GM23338 (cell line): ENCODE measurements around the gene CPTP.

Source experiments
- CREB1 ChIP-seq: fragments of 250-450 bp; sonication (Bioruptor Pico); IDR thresholded peaks from 2 replicates; pipeline ENCODE4 v1.5.0; 2020; ENCODE audit warnings: low read depth, mild to moderate bottlenecking, moderate library complexity
- CTCF ChIP-seq, 2 experiments: fragments of 200-600 bp in 1 of 2; sonication (generic) in 1 of 2; conservative IDR thresholded peaks; 2 replicates each; pipeline versions ENCODE4 v1.5.1 to v1.6.1; 2016 to 2017; ENCODE audit warnings: antibody characterized with exemption in 2 of 2, low read depth in 2 of 2, mild to moderate bottlenecking in 2 of 2, moderate library complexity in 1 of 2
- EZH2 ChIP-seq: fragments of 200-600 bp; sonication (generic); IDR thresholded peaks from one replicate; pipeline ENCODE4 v1.8.0; 2017; ENCODE audit warnings: antibody characterized with exemption, mild to moderate bottlenecking, low read depth; ENCODE audit not compliant: unreplicated experiment
- EZH2phosphoT487 ChIP-seq: fragments of 200-600 bp; sonication (generic); IDR thresholded peaks from one replicate; pipeline ENCODE4 v1.8.1; 2018; ENCODE audit warnings: antibody characterized with exemption; ENCODE audit not compliant: unreplicated experiment
- NANOG ChIP-seq: IDR thresholded peaks from 2 replicates; pipeline ENCODE4 v1.6.1; 2016; ENCODE audit warnings: antibody characterized with exemption, borderline replicate concordance
- POLR2AphosphoS5 ChIP-seq: IDR thresholded peaks from 2 replicates; pipeline ENCODE4 v1.6.1; 2016; ENCODE audit warnings: antibody characterized with exemption, low read depth
- REST ChIP-seq: IDR thresholded peaks from one replicate; pipeline ENCODE4 v1.6.1; 2018; ENCODE audit warnings: antibody characterized with exemption; ENCODE audit not compliant: unreplicated experiment
- ZNF114 ChIP-seq: fragments of 250-450 bp; sonication (Bioruptor Pico); IDR thresholded peaks from 2 replicates; pipeline ENCODE4 v1.5.0; 2020; ENCODE audit warnings: mild to moderate bottlenecking, moderate library complexity
- ZNF331 ChIP-seq: fragments of 250-450 bp; sonication (Bioruptor Pico); IDR thresholded peaks from 2 replicates; pipeline ENCODE4 v1.5.0; 2020; ENCODE audit warnings: low read depth, mild to moderate bottlenecking, moderate library complexity
- TF ChIP-seq, protein P1 (sequence below): fragments of 250-450 bp; sonication (Bioruptor Pico); IDR thresholded peaks from 2 replicates; pipeline ENCODE4 v1.5.0; 2020; ENCODE audit warnings: mild to moderate bottlenecking, moderate library complexity

GRCh38 chr1:1371746-1372711, 47.4 kb downstream of the CPTP start:
- TF ChIP-seq EZH2 (no peak), POLR2AphosphoS5 (no peak), CTCF (conservative IDR thresholded peaks at IDR 0.05; ENCODE audit: low read depth in 2 of 2) (peak; percentile 74 to 87), NANOG (no peak), EZH2phosphoT487 (no peak), CREB1 (CRISPR knock-in tag) (no peak), ZNF331 (CRISPR knock-in tag) (no peak), ZNF114 (CRISPR knock-in tag) (no peak), REST (no peak)
- TF ChIP-seq, protein P1, sequence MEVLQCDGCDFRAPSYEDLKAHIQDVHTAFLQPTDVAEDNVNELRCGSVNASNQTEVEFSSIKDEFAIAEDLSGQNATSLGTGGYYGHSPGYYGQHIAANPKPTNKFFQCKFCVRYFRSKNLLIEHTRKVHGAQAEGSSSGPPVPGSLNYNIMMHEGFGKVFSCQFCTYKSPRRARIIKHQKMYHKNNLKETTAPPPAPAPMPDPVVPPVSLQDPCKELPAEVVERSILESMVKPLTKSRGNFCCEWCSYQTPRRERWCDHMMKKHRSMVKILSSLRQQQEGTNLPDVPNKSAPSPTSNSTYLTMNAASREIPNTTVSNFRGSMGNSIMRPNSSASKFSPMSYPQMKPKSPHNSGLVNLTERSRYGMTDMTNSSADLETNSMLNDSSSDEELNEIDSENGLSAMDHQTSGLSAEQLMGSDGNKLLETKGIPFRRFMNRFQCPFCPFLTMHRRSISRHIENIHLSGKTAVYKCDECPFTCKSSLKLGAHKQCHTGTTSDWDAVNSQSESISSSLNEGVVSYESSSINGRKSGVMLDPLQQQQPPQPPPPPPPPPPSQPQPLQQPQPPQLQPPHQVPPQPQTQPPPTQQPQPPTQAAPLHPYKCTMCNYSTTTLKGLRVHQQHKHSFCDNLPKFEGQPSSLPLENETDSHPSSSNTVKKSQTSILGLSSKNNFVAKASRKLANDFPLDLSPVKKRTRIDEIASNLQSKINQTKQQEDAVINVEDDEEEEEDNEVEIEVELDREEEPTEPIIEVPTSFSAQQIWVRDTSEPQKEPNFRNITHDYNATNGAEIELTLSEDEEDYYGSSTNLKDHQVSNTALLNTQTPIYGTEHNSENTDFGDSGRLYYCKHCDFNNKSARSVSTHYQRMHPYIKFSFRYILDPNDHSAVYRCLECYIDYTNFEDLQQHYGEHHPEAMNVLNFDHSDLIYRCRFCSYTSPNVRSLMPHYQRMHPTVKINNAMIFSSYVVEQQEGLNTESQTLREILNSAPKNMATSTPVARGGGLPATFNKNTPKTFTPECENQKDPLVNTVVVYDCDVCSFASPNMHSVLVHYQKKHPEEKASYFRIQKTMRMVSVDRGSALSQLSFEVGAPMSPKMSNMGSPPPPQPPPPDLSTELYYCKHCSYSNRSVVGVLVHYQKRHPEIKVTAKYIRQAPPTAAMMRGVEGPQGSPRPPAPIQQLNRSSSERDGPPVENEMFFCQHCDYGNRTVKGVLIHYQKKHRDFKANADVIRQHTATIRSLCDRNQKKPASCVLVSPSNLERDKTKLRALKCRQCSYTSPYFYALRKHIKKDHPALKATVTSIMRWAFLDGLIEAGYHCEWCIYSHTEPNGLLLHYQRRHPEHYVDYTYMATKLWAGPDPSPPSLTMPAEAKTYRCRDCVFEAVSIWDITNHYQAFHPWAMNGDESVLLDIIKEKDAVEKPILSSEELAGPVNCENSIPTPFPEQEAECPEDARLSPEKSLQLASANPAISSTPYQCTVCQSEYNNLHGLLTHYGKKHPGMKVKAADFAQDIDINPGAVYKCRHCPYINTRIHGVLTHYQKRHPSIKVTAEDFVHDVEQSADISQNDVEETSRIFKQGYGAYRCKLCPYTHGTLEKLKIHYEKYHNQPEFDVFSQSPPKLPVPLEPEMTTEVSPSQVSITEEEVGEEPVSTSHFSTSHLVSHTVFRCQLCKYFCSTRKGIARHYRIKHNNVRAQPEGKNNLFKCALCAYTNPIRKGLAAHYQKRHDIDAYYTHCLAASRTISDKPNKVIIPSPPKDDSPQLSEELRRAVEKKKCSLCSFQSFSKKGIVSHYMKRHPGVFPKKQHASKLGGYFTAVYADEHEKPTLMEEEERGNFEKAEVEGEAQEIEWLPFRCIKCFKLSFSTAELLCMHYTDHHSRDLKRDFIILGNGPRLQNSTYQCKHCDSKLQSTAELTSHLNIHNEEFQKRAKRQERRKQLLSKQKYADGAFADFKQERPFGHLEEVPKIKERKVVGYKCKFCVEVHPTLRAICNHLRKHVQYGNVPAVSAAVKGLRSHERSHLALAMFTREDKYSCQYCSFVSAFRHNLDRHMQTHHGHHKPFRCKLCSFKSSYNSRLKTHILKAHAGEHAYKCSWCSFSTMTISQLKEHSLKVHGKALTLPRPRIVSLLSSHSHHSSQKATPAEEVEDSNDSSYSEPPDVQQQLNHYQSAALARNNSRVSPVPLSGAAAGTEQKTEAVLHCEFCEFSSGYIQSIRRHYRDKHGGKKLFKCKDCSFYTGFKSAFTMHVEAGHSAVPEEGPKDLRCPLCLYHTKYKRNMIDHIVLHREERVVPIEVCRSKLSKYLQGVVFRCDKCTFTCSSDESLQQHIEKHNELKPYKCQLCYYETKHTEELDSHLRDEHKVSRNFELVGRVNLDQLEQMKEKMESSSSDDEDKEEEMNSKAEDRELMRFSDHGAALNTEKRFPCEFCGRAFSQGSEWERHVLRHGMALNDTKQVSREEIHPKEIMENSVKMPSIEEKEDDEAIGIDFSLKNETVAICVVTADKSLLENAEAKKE = no peak
